Fibroblast of pulmonary artery (primary cell): Measurements from ENCODE around the gene GOLGA8B.
"Not testable (repeated sequence)": the region's sequence is repeated elsewhere in the genome, so short reads cannot be mapped to it uniquely, and the experiment has no call there.

Source experiments
- DNase-seq: peaks from one replicate; pipeline ENCODE4 v3.0.0-alpha.2; 2010; ENCODE audit warnings: low read depth
- H3K4me3 ChIP-seq: replicated peaks from 2 replicates; pipeline ENCODE4 v1.5.1; 2011; ENCODE audit warnings: low read depth, mild to moderate bottlenecking, control low read depth, low read length, moderate library complexity
- TF ChIP-seq, protein P1 (sequence below): IDR thresholded peaks from 2 replicates; pipeline ENCODE4 v1.5.1; 2011; ENCODE audit warnings: mild to moderate bottlenecking, control low read depth, low read length, inconsistent platforms; ENCODE audit errors: missing control alignments

GOLGA8B gene, protein sequence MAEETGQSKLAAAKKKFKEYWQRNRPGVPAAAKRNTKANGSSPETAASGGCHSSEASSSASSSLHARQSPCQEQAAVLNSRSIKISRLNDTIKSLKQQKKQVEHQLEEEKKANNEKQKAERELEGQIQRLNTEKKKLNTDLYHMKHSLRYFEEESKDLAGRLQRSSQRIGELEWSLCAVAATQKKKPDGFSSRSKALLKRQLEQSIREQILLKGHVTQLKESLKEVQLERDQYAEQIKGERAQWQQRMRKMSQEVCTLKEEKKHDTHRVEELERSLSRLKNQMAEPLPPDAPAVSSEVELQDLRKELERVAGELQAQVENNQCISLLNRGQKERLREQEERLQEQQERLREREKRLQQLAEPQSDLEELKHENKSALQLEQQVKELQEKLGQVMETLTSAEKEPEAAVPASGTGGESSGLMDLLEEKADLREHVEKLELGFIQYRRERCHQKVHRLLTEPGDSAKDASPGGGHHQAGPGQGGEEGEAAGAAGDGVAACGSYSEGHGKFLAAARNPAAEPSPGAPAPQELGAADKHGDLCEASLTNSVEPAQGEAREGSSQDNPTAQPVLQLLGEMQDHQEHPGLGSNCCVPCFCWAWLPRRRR

DNA sequence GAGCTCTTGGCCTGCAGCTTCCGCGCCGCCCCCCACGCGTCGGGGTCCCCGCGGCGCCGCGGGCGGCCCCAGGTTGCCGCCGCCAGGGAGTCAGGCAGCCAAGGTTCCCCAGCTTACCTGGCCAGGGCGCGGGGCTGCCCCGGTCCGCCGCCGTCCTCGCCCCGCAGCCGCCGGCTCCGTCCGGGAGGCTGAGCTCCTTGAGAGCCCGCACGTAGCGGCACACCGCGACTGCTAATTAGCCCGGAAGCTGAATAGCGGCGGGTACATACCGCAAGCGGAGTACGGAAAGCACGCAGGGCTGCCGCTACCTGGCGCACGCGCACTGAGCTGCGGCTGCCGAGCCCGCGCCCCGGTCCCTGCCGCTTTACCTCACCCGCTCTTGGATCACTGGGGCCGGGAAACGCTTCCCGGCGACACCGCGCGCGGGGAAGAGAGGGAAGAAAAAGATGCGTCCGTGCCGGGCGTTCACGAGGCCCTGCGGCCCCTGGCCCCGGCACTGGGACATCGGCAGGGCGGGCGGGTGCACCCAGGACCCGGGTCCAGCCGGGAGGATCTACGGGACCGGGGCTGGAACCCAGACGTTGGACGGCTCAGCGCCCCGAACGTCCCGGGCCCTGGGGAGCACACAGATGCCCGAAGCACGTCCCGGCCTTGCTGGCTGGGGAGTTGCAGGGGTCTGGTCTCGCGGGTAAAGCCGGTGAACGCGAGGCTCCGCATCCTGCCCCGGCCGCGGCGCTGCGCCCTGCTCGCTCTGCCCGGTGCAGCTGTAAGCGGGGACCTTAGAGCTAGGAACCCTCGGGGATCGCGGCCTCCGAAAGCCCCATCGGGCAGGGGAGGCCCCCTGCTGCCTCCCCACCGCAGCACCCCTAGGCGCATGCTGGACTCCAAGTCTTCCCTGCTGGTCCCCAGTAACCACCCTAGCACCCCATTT, at the start of gene GOLGA8B:
Gene GOLGA8B, minus strand, starts transcription at position 253 of the 931 bp plus-strand sequence. CDS start 47,739 bp downstream, outside the sequence.
- TF ChIP-seq, protein P1, sequence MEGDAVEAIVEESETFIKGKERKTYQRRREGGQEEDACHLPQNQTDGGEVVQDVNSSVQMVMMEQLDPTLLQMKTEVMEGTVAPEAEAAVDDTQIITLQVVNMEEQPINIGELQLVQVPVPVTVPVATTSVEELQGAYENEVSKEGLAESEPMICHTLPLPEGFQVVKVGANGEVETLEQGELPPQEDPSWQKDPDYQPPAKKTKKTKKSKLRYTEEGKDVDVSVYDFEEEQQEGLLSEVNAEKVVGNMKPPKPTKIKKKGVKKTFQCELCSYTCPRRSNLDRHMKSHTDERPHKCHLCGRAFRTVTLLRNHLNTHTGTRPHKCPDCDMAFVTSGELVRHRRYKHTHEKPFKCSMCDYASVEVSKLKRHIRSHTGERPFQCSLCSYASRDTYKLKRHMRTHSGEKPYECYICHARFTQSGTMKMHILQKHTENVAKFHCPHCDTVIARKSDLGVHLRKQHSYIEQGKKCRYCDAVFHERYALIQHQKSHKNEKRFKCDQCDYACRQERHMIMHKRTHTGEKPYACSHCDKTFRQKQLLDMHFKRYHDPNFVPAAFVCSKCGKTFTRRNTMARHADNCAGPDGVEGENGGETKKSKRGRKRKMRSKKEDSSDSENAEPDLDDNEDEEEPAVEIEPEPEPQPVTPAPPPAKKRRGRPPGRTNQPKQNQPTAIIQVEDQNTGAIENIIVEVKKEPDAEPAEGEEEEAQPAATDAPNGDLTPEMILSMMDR = no peak
- H3K4me3 ChIP-seq = peak within 1 kb of the TSS; percentile 68
- peak; percentile 43 for DNase-seq

DNA sequence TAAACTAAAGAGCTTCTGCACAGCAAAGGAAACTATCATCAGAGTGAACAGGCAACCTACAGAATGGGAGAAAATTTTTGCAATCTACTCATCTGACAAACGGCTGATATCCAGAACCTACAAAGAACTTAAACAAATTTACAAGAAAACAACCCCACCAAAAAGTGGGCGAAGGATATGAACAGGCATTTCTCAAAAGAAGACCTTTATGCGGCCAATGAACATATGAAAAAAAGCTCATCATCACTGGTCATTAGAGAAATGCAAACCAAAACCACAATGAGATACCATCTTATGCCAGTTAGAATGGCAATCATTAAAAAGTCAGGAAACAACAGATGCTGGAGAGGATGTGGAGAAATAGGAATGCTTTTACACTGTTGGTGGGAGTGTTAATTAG, 49.7 kb upstream of the GOLGA8B start:
- not testable (repeated sequence) for H3K4me3 ChIP-seq

DNA sequence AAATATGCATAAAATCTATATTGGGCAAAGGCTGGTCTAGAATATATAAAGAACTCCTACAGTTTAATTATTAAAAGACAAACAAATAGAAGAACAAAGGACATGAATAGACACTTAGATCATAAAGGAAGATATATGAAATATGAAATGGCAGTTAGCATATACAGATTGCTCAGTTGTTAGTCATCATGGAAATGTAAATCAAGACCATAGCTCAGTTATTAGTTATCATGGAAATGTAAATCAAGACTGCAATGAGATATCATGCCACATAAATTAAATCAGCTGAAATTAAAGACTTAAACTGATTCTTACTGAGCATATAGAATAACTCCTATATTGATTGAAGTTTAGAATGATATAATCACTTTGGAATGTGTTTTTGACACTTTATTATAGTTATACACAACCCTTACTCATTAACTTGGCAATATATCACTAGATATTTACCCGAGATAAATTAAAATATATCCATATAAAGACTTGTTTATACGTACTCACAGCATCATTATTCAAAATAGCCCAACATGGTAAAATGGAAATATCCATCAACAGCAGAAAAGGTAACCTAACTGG, 45.2 kb upstream of the GOLGA8B start:
- H3K4me3 ChIP-seq = no peak overlapping the region
- TF ChIP-seq, protein P1 = no peak
- DNase-seq = no peak

More for the DNA sequence above, 49.7 kb upstream of the GOLGA8B start:
- DNase-seq = not testable (repeated sequence)

DNA sequence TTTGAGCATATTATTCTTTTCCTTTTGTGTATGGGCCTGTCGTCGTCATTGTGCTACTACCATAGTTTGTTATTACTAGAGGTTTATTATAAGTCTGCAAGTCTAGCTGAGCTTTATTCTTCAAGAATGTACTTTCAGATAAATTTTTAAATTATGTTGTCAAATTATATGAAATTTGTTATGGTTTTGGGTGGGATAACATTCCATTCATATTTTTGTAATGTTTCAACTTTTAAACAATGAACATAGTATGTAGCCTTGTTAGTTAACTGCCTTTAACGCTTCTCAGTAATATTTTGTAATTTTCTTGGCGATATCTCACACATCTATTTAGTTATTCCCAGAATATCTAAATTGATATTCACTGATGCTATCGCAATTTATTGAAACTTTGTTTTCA, 41.6 kb upstream of the GOLGA8B start:
- DNase-seq = no peak
- TF ChIP-seq, protein P1 = no peak
- no peak overlapping the region for H3K4me3 ChIP-seq

DNA sequence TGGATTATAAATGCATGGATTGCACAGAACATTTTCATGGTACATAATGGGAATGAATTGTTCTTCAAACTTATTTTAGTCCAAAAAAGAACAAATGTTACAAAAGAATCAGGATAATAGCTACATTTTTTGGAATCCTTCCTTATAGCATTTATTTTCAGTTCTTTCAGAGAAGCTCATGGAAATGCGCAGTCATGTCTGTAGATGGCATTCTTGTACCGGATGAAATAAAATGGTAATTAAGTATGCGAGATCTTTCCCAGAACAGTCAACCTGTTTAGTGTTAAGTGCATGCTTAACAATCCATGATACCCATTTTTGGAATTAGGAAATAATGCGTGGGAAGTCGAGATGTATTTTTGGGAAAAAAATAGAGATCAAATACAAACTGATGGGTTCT, 38.2 kb upstream of the GOLGA8B start:
- peak; percentile 24 for DNase-seq
- TF ChIP-seq, protein P1 = peak; percentile 13

DNA sequence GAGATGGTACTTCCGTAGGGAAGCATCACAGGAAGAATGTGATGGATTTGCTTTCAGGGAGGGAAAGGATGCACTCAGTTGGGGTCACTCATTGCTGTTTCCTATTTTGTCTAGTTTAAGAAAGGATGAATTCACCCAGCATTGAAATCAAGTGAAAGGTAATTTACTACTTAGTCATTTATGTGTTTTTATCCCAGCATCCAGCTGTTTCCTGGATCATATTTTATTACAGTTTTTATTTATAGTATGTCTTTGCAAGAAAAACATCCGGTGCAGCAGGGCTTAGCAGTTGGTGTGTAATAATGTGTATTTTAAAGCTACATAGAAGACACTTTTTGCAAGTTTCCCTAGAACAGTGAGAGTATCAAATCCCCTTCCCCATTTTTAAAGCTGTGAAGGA, 37.4 kb upstream of the GOLGA8B start:
- TF ChIP-seq, protein P1 = no peak
- no peak overlapping the region for H3K4me3 ChIP-seq
- DNase-seq = no peak

More for the DNA sequence above, 38.2 kb upstream of the GOLGA8B start:
- no peak overlapping the region for H3K4me3 ChIP-seq
